Endodermal cell (in vitro differentiated cells): ENCODE data around the gene STXBP1. TPM values are rescaled to one million over a fixed set of nuclear protein-coding genes. Genes with fewer than 3 reads are reported as not detected.

Experiments used
- DNase-seq: peaks from one replicate; pipeline ENCODE4 v3.0.0-alpha.2; 2017
- H3K27ac ChIP-seq: 2 replicates; pipeline ENCODE4 v1.5.1; 2013; ENCODE audit warnings: mild to moderate bottlenecking, low read depth, low read length, moderate library complexity
- H3K27me3 ChIP-seq: 2 replicates; pipeline ENCODE4 v1.6.1; 2013; ENCODE audit warnings: mild to moderate bottlenecking, low read length, moderate library complexity; ENCODE audit not compliant: insufficient read depth, control insufficient read depth, poor library complexity, severe bottlenecking
- H3K36me3 ChIP-seq: 2 replicates; pipeline ENCODE4 v1.7.0; 2013; ENCODE audit warnings: mild to moderate bottlenecking, low read length, moderate library complexity; ENCODE audit not compliant: control insufficient read depth, insufficient read depth
- H3K4me1 ChIP-seq: one replicate; pipeline ENCODE4 v1.7.0; 2013; ENCODE audit warnings: low read length; ENCODE audit not compliant: control insufficient read depth, insufficient read depth
- H3K4me3 ChIP-seq: 2 replicates; pipeline ENCODE4 v1.5.1; 2013; ENCODE audit warnings: mild to moderate bottlenecking, low read length, moderate library complexity
- H3K9ac ChIP-seq: 2 replicates; pipeline ENCODE4 v1.6.1; 2013; ENCODE audit warnings: mild to moderate bottlenecking, low read length, moderate library complexity; ENCODE audit not compliant: poor library complexity, severe bottlenecking; ENCODE audit errors: extremely low read depth
- H3K9me3 ChIP-seq: 2 replicates; pipeline ENCODE4 v1.6.1; 2013; ENCODE audit warnings: mild to moderate bottlenecking, low read length, moderate library complexity; ENCODE audit not compliant: control insufficient read depth
- H3K27ac Mint-ChIP-seq: 2 replicates; pipeline ENCODE4 v1.8.0; 2020; ENCODE audit warnings: mixed read lengths
- H3K27me3 Mint-ChIP-seq: 2 replicates; pipeline ENCODE4 v1.8.0; 2021; ENCODE audit warnings: mild to moderate bottlenecking, mixed read lengths; ENCODE audit not compliant: insufficient read depth
- H3K36me3 Mint-ChIP-seq: 2 replicates; pipeline ENCODE4 v1.8.0; 2020; ENCODE audit warnings: low read depth, mixed read lengths
- H3K4me1 Mint-ChIP-seq: 2 replicates; pipeline ENCODE4 v1.8.0; 2020; ENCODE audit warnings: mixed read lengths
- H3K4me3 Mint-ChIP-seq: 2 replicates; pipeline ENCODE4 v1.8.0; 2020; ENCODE audit warnings: mild to moderate bottlenecking, moderate library complexity, mixed read lengths
- H3K9me3 Mint-ChIP-seq: 2 replicates; pipeline ENCODE4 v1.8.0; 2020; ENCODE audit warnings: mild to moderate bottlenecking, mixed read lengths
- CTCF ChIP-seq: fragments of 200-600 bp; sonication (generic); conservative IDR thresholded peaks from 2 replicates; pipeline ENCODE4 v1.5.0; 2021; ENCODE audit warnings: antibody characterized with exemption, mild to moderate bottlenecking
- WGBS, 2 experiments: methylation state at CpG; one replicate each; pipeline versions ENCODE4 v1.1.5 to v1.1.7; 2013; ENCODE audit warnings: missing lambda C conversion rate in 2 of 2, mixed read lengths in 1 of 2; ENCODE audit not compliant: insufficient coverage in 1 of 2, insufficient read length in 1 of 2; 5-methylcytosine and 5-hydroxymethylcytosine counted together
- total RNA-seq, 2 donors: library from RNA; stranded (reverse); fragmentation: NEBNext Ultra II Directional in 1 of 2; extraction: Animal tissue kit (Norgen Biotek cat#: 25700) in 1 of 2; gene quantifications; 2 replicates in 1 of 2; 3 replicates in 1 of 2; pipeline ENCODE4 v1.2.1, GENCODE V29; 2021

STXBP1 gene
- total RNA-seq, 2 donors from 2014 or later, result 27.8 to 46.8 TPM

- no peaks in the 10 kb centered on the region for H3K27me3 ChIP-seq
- H3K9me3 ChIP-seq, result no peaks in the 10 kb centered on the region
- no peak overlapping the region for H3K9ac ChIP-seq
- no peaks in the 10 kb centered on the region for H3K36me3 ChIP-seq
- no peak overlapping the region for H3K4me3 ChIP-seq
- H3K4me1 ChIP-seq, result no peaks in the 10 kb centered on the region
- no peak overlapping the region for H3K27ac Mint-ChIP-seq
- H3K27me3 Mint-ChIP-seq, result no peaks in the 10 kb centered on the region
- 87 to 97% methylated on average over 4 to 5 of the region's 5 CpGs for whole genome bisulfite sequencing, 2 experiments
- H3K36me3 Mint-ChIP-seq, result peaks cover 11% of the 10 kb centered on the region
- H3K4me3 Mint-ChIP-seq, result no peak overlapping the region
- TF ChIP-seq CTCF, result no peak
- peaks cover 6% of the 10 kb centered on the region for H3K4me1 Mint-ChIP-seq
- no peaks in the 10 kb centered on the region for H3K9me3 Mint-ChIP-seq
- H3K27ac ChIP-seq, result no peak overlapping the region
- no peak for DNase-seq
Measured at GRCh38 chr9:127658428-127658827, 46.4 kb downstream of the STXBP1 start.

- no peak overlapping the region for H3K27ac Mint-ChIP-seq
- Histone ChIP-seq H3K36me3 (no peaks in the 10 kb centered on the region), H3K4me3 (no peak overlapping the region), H3K27me3 (no peaks in the 10 kb centered on the region), H3K9ac (no peak overlapping the region), H3K9me3 (no peaks in the 10 kb centered on the region), H3K4me1 (peaks cover 3% of the 10 kb centered on the region), H3K27ac (peak overlapping the region; percentile 94)
- WGBS, 2 experiments, result 85% methylated on average over 7 to 13 of the region's 13 CpGs
- DNase-seq, result no peak
- peaks cover 13% of the 10 kb centered on the region for H3K36me3 Mint-ChIP-seq
- H3K9me3 Mint-ChIP-seq, result no peaks in the 10 kb centered on the region
- TF ChIP-seq CTCF, result no peak
- H3K27me3 Mint-ChIP-seq, result no peaks in the 10 kb centered on the region
- H3K4me1 Mint-ChIP-seq, result peaks cover 6% of the 10 kb centered on the region
- H3K4me3 Mint-ChIP-seq, result no peak overlapping the region
Measured at GRCh38 chr9:127660886-127661741, 49.0 kb downstream of the STXBP1 start.

- peaks cover 3% of the 10 kb centered on the region for H3K4me1 ChIP-seq
- H3K4me3 ChIP-seq, result no peak overlapping the region
- DNase-seq, result no peak
- H3K27me3 ChIP-seq, result no peaks in the 10 kb centered on the region
- WGBS, 2 experiments, result 91 to 100% methylated on average over 1 of the region's 1 CpG
- no peaks in the 10 kb centered on the region for H3K9me3 ChIP-seq
- no peaks in the 10 kb centered on the region for H3K27me3 Mint-ChIP-seq
- H3K27ac Mint-ChIP-seq, result no peak overlapping the region
- no peak for TF ChIP-seq CTCF
- no peaks in the 10 kb centered on the region for H3K9me3 Mint-ChIP-seq
- peaks cover 18% of the 10 kb centered on the region for H3K36me3 Mint-ChIP-seq
- no peak overlapping the region for H3K27ac ChIP-seq
- H3K4me1 Mint-ChIP-seq, result peaks cover 6% of the 10 kb centered on the region
- H3K9ac ChIP-seq, result no peak overlapping the region
- H3K36me3 ChIP-seq, result no peaks in the 10 kb centered on the region
- no peak overlapping the region for H3K4me3 Mint-ChIP-seq
Measured at GRCh38 chr9:127662617-127663016, 50.5 kb downstream of the STXBP1 start.
